ENCODE results near the gene SPNS3.

- no peak for TF ChIP-seq SP1 (IDR thresholded peaks at IDR 0.05)
- no peak for TF ChIP-seq BHLHE40 (IDR thresholded peaks at IDR 0.05; ENCODE audit: borderline replicate concordance)
- TF ChIP-seq, protein P1, sequence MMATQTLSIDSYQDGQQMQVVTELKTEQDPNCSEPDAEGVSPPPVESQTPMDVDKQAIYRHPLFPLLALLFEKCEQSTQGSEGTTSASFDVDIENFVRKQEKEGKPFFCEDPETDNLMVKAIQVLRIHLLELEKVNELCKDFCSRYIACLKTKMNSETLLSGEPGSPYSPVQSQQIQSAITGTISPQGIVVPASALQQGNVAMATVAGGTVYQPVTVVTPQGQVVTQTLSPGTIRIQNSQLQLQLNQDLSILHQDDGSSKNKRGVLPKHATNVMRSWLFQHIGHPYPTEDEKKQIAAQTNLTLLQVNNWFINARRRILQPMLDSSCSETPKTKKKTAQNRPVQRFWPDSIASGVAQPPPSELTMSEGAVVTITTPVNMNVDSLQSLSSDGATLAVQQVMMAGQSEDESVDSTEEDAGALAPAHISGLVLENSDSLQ (IDR thresholded peaks at IDR 0.05), result no peak
Measured at GRCh38 chr17:4533523-4534504, 100.1 kb downstream of the SPNS3 start.
